ENCODE results near the gene DCAF4L1. TPM values are rescaled to one million over a fixed set of nuclear protein-coding genes. Genes with fewer than 3 reads are reported as not detected.

The DCAF4L1 gene
- total RNA-seq, result 0.16 TPM in 1 of 2 replicates, not detected in the other

GRCh38 chr4:41981456-41981855, at the start of gene DCAF4L1:
Gene DCAF4L1 (plus strand): TSS chr4:41981756. CDS start chr4:41981793, 37 bp downstream.

GRCh38 chr4:41934901-41935651, 46.5 kb upstream of the DCAF4L1 start, which contains the start of gene TMEM33:
Gene TMEM33 (plus strand): TSS chr4:41935429. CDS start chr4:41935485, 56 bp downstream.

GRCh38 chr4:41990365-41991111, 9.0 kb downstream of the DCAF4L1 start, which contains the start of gene SLC30A9:
Gene SLC30A9 (plus strand): TSS chr4:41990530. CDS start chr4:41990652, 122 bp downstream.

Other genes with a start within 250 kb of the DCAF4L1 start
- not detected in 2 replicates for gene PHOX2B, start 233.0 kb upstream of the DCAF4L1 start, total RNA-seq
- 43.8 and 46.7 TPM in 2 replicates for gene TMEM33, start 46.3 kb upstream of the DCAF4L1 start, total RNA-seq
- 53.7 and 56.8 TPM in 2 replicates for gene SLC30A9, start 8.8 kb downstream of the DCAF4L1 start, total RNA-seq
- gene BEND4, start 170.9 kb downstream of the DCAF4L1 start, total RNA-seq, result not detected in 2 replicates